GM12878 (cell line): ENCODE data around the gene SYF2. TPM values are rescaled to one million over a fixed set of nuclear protein-coding genes. Genes with fewer than 3 reads are reported as not detected.

Experiments
- BACH1 ChIP-seq: fragments of 450-650 bp; IDR thresholded peaks from 2 replicates; pipeline ENCODE4 v1.6.1; 2017; ENCODE audit warnings: mild to moderate bottlenecking, borderline replicate concordance
- BMI1 ChIP-seq: fragments of 450-650 bp; IDR thresholded peaks from 2 replicates; pipeline ENCODE4 v1.6.1; 2016; ENCODE audit warnings: mild to moderate bottlenecking, moderate library complexity, borderline replicate concordance
- BRCA1 ChIP-seq: IDR thresholded peaks from 2 replicates; pipeline ENCODE4 v1.6.1; 2011; ENCODE audit warnings: low read depth, low read length, improper control_type of control experiment
- CBX3 ChIP-seq: fragments of 200-600 bp; sonication (generic); IDR thresholded peaks from 2 replicates; pipeline ENCODE4 v1.6.1; 2016; ENCODE audit warnings: low read depth, borderline replicate concordance
- CBX5 ChIP-seq: sonication (generic); IDR thresholded peaks from 2 replicates; pipeline ENCODE4 v1.6.1; 2016; ENCODE audit warnings: low read depth, moderate library complexity, mild to moderate bottlenecking, inconsistent platforms
- CHD4 ChIP-seq: fragments of 200-600 bp; sonication (generic); IDR thresholded peaks from 2 replicates; pipeline ENCODE4 v1.6.1; 2016; ENCODE audit warnings: mild to moderate bottlenecking
- CREB1 ChIP-seq: IDR thresholded peaks from 2 replicates; pipeline ENCODE4 v1.6.1; 2012; ENCODE audit warnings: low read depth, mild to moderate bottlenecking, inconsistent platforms
- ESRRA ChIP-seq: IDR thresholded peaks from 2 replicates; pipeline ENCODE4 v1.6.1; 2012; ENCODE audit warnings: mild to moderate bottlenecking, low read length, improper control_type of control experiment
- ETV6 ChIP-seq, 2 experiments: fragments of 450-650 bp in 1 of 2; IDR thresholded peaks in 1 of 2; conservative IDR thresholded peaks in 1 of 2; 2 replicates each; pipeline ENCODE4 v1.6.1; 2014; ENCODE audit warnings: antibody characterized with exemption in 1 of 2, borderline replicate concordance in 1 of 2, low read depth in 1 of 2, mild to moderate bottlenecking in 1 of 2, moderate library complexity in 1 of 2
- HDAC2 ChIP-seq: fragments of 200-600 bp; sonication (generic); IDR thresholded peaks from 2 replicates; pipeline ENCODE4 v1.6.1; 2017
- KLF5 ChIP-seq: fragments of 450-650 bp; IDR thresholded peaks from 2 replicates; pipeline ENCODE4 v1.6.1; 2014; ENCODE audit warnings: mild to moderate bottlenecking; ENCODE audit not compliant: partially characterized antibody
- MXI1 ChIP-seq: fragments of 150-350 bp; IDR thresholded peaks from 2 replicates; pipeline ENCODE4 v1.6.1; 2011; ENCODE audit warnings: low read depth, mild to moderate bottlenecking, inconsistent platforms, low read length, improper control_type of control experiment
- NFXL1 ChIP-seq: fragments of 450-650 bp; IDR thresholded peaks from 2 replicates; pipeline ENCODE4 v1.6.1; 2017; ENCODE audit warnings: antibody characterized with exemption, mild to moderate bottlenecking, borderline replicate concordance
- NR2F1 ChIP-seq: fragments of 450-650 bp; conservative IDR thresholded peaks from 2 replicates; pipeline ENCODE4 v1.6.1; 2017; ENCODE audit warnings: mild to moderate bottlenecking
- RAD21 ChIP-seq: IDR thresholded peaks from 2 replicates; pipeline ENCODE4 v1.6.1; 2011; ENCODE audit warnings: mild to moderate bottlenecking, low read depth, low read length, moderate library complexity; ENCODE audit not compliant: insufficient read depth
- SUZ12 ChIP-seq: fragments of 200-600 bp; sonication (generic); IDR thresholded peaks from one replicate; pipeline ENCODE4 v1.6.1; 2018; ENCODE audit warnings: antibody characterized with exemption, mild to moderate bottlenecking; ENCODE audit not compliant: unreplicated experiment
- TCF3 ChIP-seq: IDR thresholded peaks from 2 replicates; pipeline ENCODE4 v1.6.1; 2012; ENCODE audit warnings: low read depth, mild to moderate bottlenecking, low read length, borderline replicate concordance; ENCODE audit not compliant: insufficient read depth
- ZBTB33 ChIP-seq: fragments of 450-650 bp; IDR thresholded peaks from 2 replicates; pipeline ENCODE4 v1.6.1; 2017; ENCODE audit warnings: mild to moderate bottlenecking
- polyA plus RNA-seq, 11 experiments: library from polyadenylated mRNA; depleted of rRNA in 4 of 11; unstranded in 6 of 11; stranded (reverse) in 5 of 11; fragments of >200 nt; fragmentation: Nextera tagmentation in 4 of 11; fragmentation: Illumina TruSeq in 1 of 11; extraction: Ambion mirVana in 4 of 11; extraction: Trizol in 1 of 11; gene quantifications; 1 replicate in 1 of 11; 2 replicates in 10 of 11; pipeline versions ENCODE4 v1.2.1 to v1.2.3, GENCODE V29; 2011 to 2016; ENCODE audit warnings: inconsistent platforms in 2 of 11, missing spikeins in 2 of 11, low read depth in 1 of 11
- total RNA-seq, 4 experiments: library from RNA; depleted of rRNA in 3 of 4; stranded (reverse); fragments of >200 nt in 3 of 4; fragmentation: Illumina TruSeq in 1 of 4; extraction: Trizol in 1 of 4; gene quantifications; 2 replicates each; pipeline versions ENCODE4 v1.2.1 to v1.2.3, GENCODE V29; 2013 to 2021
- TF ChIP-seq, protein P1 (sequence below): fragments of 450-650 bp; IDR thresholded peaks from 2 replicates; pipeline ENCODE4 v1.6.1; 2017; ENCODE audit warnings: mild to moderate bottlenecking, moderate library complexity
- TF ChIP-seq, protein P2 (sequence below): IDR thresholded peaks from 2 replicates; pipeline ENCODE4 v1.6.1; 2012; ENCODE audit warnings: low read length, inconsistent platforms
- TF ChIP-seq, protein P3 (sequence below): fragments of 450-650 bp; IDR thresholded peaks from 2 replicates; pipeline ENCODE4 v1.6.1; 2017; ENCODE audit warnings: low read depth, mild to moderate bottlenecking, moderate library complexity

The SYF2 gene
- total and polyA plus RNA-seq, 10 of the 15 experiments (the other 5 are each of a cell fraction or from before 2014, with no cell fraction given), result 20.3 to 70.5 (median 35.3) TPM

GRCh38 chr1:25247024-25247828 lies 14.9 kb upstream of the SYF2 start, which contains the start of gene RSRP1 (continued):
- TF ChIP-seq, protein P1, sequence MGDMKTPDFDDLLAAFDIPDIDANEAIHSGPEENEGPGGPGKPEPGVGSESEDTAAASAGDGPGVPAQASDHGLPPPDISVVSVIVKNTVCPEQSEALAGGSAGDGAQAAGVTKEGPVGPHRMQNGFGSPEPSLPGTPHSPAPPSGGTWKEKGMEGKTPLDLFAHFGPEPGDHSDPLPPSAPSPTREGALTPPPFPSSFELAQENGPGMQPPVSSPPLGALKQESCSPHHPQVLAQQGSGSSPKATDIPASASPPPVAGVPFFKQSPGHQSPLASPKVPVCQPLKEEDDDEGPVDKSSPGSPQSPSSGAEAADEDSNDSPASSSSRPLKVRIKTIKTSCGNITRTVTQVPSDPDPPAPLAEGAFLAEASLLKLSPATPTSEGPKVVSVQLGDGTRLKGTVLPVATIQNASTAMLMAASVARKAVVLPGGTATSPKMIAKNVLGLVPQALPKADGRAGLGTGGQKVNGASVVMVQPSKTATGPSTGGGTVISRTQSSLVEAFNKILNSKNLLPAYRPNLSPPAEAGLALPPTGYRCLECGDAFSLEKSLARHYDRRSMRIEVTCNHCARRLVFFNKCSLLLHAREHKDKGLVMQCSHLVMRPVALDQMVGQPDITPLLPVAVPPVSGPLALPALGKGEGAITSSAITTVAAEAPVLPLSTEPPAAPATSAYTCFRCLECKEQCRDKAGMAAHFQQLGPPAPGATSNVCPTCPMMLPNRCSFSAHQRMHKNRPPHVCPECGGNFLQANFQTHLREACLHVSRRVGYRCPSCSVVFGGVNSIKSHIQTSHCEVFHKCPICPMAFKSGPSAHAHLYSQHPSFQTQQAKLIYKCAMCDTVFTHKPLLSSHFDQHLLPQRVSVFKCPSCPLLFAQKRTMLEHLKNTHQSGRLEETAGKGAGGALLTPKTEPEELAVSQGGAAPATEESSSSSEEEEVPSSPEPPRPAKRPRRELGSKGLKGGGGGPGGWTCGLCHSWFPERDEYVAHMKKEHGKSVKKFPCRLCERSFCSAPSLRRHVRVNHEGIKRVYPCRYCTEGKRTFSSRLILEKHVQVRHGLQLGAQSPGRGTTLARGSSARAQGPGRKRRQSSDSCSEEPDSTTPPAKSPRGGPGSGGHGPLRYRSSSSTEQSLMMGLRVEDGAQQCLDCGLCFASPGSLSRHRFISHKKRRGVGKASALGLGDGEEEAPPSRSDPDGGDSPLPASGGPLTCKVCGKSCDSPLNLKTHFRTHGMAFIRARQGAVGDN, result peak; percentile 96
- peak; percentile 15; the same call in 1 of the 2 replicates for TF ChIP-seq NR2F1
- peak; percentile 88; the same call in 1 of the 2 replicates for TF ChIP-seq TCF3
- peak; percentile 85 for TF ChIP-seq KLF5
- no peak for TF ChIP-seq CBX5
- TF ChIP-seq ETV6 (conservative IDR thresholded peaks at IDR 0.05 in 1 of 2, IDR thresholded peaks at IDR 0.05 in 1 of 2; ENCODE audit: borderline replicate concordance in 1 of 2, low read depth in 1 of 2), result peak in 1 of 2 experiments; percentile 59; a peak in 2 of 4 replicates
- no peak for TF ChIP-seq CHD4
- TF ChIP-seq MXI1, result peak; percentile 60
- no peak for TF ChIP-seq HDAC2
- TF ChIP-seq NFXL1, result no peak
- peak; percentile 93 for TF ChIP-seq BACH1
- peak; percentile 28; the same call in 1 of the 2 replicates for TF ChIP-seq ESRRA
- no peak for TF ChIP-seq CBX3
- TF ChIP-seq BRCA1, result no peak
- peak; percentile 45; the same call in 1 of the 2 replicates for TF ChIP-seq BMI1
- no peak for TF ChIP-seq SUZ12
- TF ChIP-seq ZBTB33, result no peak
- TF ChIP-seq, protein P2, sequence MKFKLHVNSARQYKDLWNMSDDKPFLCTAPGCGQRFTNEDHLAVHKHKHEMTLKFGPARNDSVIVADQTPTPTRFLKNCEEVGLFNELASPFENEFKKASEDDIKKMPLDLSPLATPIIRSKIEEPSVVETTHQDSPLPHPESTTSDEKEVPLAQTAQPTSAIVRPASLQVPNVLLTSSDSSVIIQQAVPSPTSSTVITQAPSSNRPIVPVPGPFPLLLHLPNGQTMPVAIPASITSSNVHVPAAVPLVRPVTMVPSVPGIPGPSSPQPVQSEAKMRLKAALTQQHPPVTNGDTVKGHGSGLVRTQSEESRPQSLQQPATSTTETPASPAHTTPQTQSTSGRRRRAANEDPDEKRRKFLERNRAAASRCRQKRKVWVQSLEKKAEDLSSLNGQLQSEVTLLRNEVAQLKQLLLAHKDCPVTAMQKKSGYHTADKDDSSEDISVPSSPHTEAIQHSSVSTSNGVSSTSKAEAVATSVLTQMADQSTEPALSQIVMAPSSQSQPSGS, result no peak
- no peak for TF ChIP-seq RAD21
- peak; percentile 89 for TF ChIP-seq CREB1
- TF ChIP-seq, protein P3, sequence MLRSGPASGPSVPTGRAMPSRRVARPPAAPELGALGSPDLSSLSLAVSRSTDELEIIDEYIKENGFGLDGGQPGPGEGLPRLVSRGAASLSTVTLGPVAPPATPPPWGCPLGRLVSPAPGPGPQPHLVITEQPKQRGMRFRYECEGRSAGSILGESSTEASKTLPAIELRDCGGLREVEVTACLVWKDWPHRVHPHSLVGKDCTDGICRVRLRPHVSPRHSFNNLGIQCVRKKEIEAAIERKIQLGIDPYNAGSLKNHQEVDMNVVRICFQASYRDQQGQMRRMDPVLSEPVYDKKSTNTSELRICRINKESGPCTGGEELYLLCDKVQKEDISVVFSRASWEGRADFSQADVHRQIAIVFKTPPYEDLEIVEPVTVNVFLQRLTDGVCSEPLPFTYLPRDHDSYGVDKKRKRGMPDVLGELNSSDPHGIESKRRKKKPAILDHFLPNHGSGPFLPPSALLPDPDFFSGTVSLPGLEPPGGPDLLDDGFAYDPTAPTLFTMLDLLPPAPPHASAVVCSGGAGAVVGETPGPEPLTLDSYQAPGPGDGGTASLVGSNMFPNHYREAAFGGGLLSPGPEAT, result peak; percentile 88; the same call in 1 of the 2 replicates
